K562 (cell line): ENCODE results near the gene LOXL3. TPM values are rescaled to one million over a fixed set of nuclear protein-coding genes. Genes with fewer than 3 reads are reported as not detected.
A peak's percentile ranks its signal among the peaks of the same experiment; 100 is the strongest.

Experiments used
- ATAC-seq: fragments of 200-7000 bp; cut with Tn5 transposase; 3 replicates; pipeline ENCODE4 v1.9.1; 2020; ENCODE audit warnings: moderate library complexity
- BruUV-seq: library from RNA; stranded (reverse); fragments of 400-500 nt; replicated peaks from 2 replicates; lab custom pipeline; 2021; lab: Mats Ljungman, UMichigan
- CTCF ChIA-PET: fragments of 300-600 bp; formaldehyde crosslinking; extraction: SDS; loops from one replicate; lab custom pipeline; 2021; ENCODE audit warnings: low intra/inter-chr PET ratio; lab: Yijun Ruan, JAX
- POLR2A ChIA-PET: fragments of 300-600, 350-650 bp; sonication (Branson Sonifier 250); formaldehyde crosslinking; extraction: SDS; loops from one replicate; lab custom pipeline; 2021; ENCODE audit warnings: antibody characterized with exemption, inconsistent platforms; lab: Yijun Ruan, JAX
- DNase-seq, 4 experiments: peaks; one replicate each; pipeline versions ENCODE4 v3.0.0 to v3.0.0-alpha.2; 2011 to 2018; ENCODE audit warnings: low spot score in 3 of 4, mixed read lengths in 3 of 4; ENCODE audit errors: extremely low read depth in 1 of 4
- FAIRE-seq: peaks from 2 replicates; lab custom pipeline; 2011; peaks lifted over from hg19 to GRCh38; lab: Jason Lieb, UNC
- H2AFZ ChIP-seq: 2 replicates; pipeline ENCODE4 v1.6.0; 2011; ENCODE audit warnings: low read depth, low read length, control low read depth, inconsistent platforms
- H3K27ac ChIP-seq: fragments of 200-600 bp; 3 replicates; pipeline ENCODE4 v1.8.0; 2011; ENCODE audit warnings: low read depth, mild to moderate bottlenecking, control low read depth, inconsistent platforms, low read length, moderate library complexity, mixed read lengths; ENCODE audit errors: extremely low read depth
- H3K27me3 ChIP-seq, 2 experiments: fragments of 300-600 bp in 1 of 2; 2 replicates in 1 of 2; 3 replicates in 1 of 2; pipeline versions ENCODE4 v1.6.0 to v1.8.0; 2011; ENCODE audit warnings: inconsistent platforms in 2 of 2, low read length in 2 of 2, mild to moderate bottlenecking in 1 of 2, mixed read lengths in 1 of 2, moderate library complexity in 1 of 2; ENCODE audit not compliant: control insufficient read depth in 2 of 2, insufficient read depth in 2 of 2
- H3K36me3 ChIP-seq: fragments of 300-600 bp; 3 replicates; pipeline ENCODE4 v1.8.0; 2011; ENCODE audit warnings: mild to moderate bottlenecking, low read length, inconsistent platforms; ENCODE audit not compliant: control insufficient read depth, insufficient read depth
- H3K4me1 ChIP-seq, 2 experiments: fragments of 200-600 bp in 1 of 2; replicated peaks in 1 of 2; 2 replicates in 1 of 2; 3 replicates in 1 of 2; pipeline versions ENCODE4 v1.5.1 to v1.8.0; 2011; ENCODE audit warnings: inconsistent platforms in 2 of 2, low read length in 2 of 2, mild to moderate bottlenecking in 1 of 2, mixed read lengths in 1 of 2, moderate library complexity in 1 of 2; ENCODE audit not compliant: control insufficient read depth in 2 of 2, insufficient read depth in 2 of 2
- H3K4me2 ChIP-seq: 2 replicates; pipeline ENCODE4 v1.6.1; 2011; ENCODE audit warnings: low read length, control low read depth, inconsistent platforms, mixed read lengths; ENCODE audit not compliant: insufficient read depth
- H3K4me3 ChIP-seq: fragments of 200-600 bp; sonication (generic), shearing (Covaris generic); 2 replicates; pipeline ENCODE4 v1.5.1; 2016; ENCODE audit warnings: control low read depth, inconsistent platforms
- H3K79me2 ChIP-seq: fragments of 200-600 bp; 3 replicates; pipeline ENCODE4 v1.8.0; 2011; ENCODE audit warnings: low read length, inconsistent platforms; ENCODE audit not compliant: control insufficient read depth, insufficient read depth
- H3K9ac ChIP-seq, 2 experiments: 2 replicates each; pipeline versions ENCODE4 v1.6.0 to v1.6.1; 2011; ENCODE audit warnings: low read depth in 2 of 2, low read length in 2 of 2, control low read depth in 1 of 2, inconsistent platforms in 1 of 2, mild to moderate bottlenecking in 1 of 2, mixed read lengths in 1 of 2; ENCODE audit not compliant: insufficient read depth in 1 of 2
- H3K9me1 ChIP-seq: one replicate; pipeline ENCODE4 v1.6.0; 2011; ENCODE audit warnings: inconsistent platforms, mild to moderate bottlenecking, low read length, moderate library complexity; ENCODE audit not compliant: control insufficient read depth, insufficient read depth
- H3K9me3 ChIP-seq: replicated peaks from 2 replicates; pipeline ENCODE4 v1.5.1; 2011; ENCODE audit warnings: low read depth, low read length, inconsistent platforms; ENCODE audit not compliant: control insufficient read depth, insufficient read depth
- H4K20me1 ChIP-seq: replicated peaks from 2 replicates; pipeline ENCODE4 v1.6.1; 2011; ENCODE audit warnings: low read length, inconsistent platforms, mixed read lengths; ENCODE audit not compliant: control insufficient read depth, insufficient read depth
- HEY1 ChIP-seq: fragments of 250-450 bp; sonication (Bioruptor Pico); IDR thresholded peaks from 2 replicates; pipeline ENCODE4 v1.5.0; 2020; ENCODE audit warnings: mild to moderate bottlenecking, moderate library complexity, borderline replicate concordance
- KDM5B ChIP-seq: fragments of 200-600 bp; sonication (generic); IDR thresholded peaks from 2 replicates; pipeline ENCODE4 v1.6.1; 2012; ENCODE audit warnings: low read depth, mild to moderate bottlenecking, moderate library complexity, low read length, control low read depth, inconsistent platforms; ENCODE audit not compliant: insufficient replicate concordance
- NONO ChIP-seq, 2 experiments: fragments of 200-400 bp in 1 of 2; fragments of 450-650 bp in 1 of 2; formaldehyde crosslinking in 1 of 2; IDR thresholded peaks; 2 replicates each; pipeline ENCODE4 v1.6.1; 2017; ENCODE audit warnings: low read depth in 2 of 2, mild to moderate bottlenecking in 2 of 2, moderate library complexity in 2 of 2, low read length in 1 of 2
- POLR2G ChIP-seq: fragments of 200-400 bp; formaldehyde crosslinking; IDR thresholded peaks from 2 replicates; pipeline ENCODE4 v1.6.1; 2017; ENCODE audit warnings: low read depth, mild to moderate bottlenecking, antibody characterized with exemption, low read length, moderate library complexity
- RBFOX2 ChIP-seq: fragments of 200-400 bp; formaldehyde crosslinking; IDR thresholded peaks from 2 replicates; pipeline ENCODE4 v1.6.1; 2017; ENCODE audit warnings: low read depth, mild to moderate bottlenecking, low read length, moderate library complexity
- VEZF1 ChIP-seq: fragments of 200-800 bp; sonication (Bioruptor generic); IDR thresholded peaks from 2 replicates; pipeline ENCODE4 v1.6.1; 2017; ENCODE audit warnings: missing genetic modification characterization, missing compliant biosample characterization
- ZNF24 ChIP-seq: fragments of 450-650 bp; IDR thresholded peaks from 2 replicates; pipeline ENCODE4 v1.6.1; 2016
- WGBS: fragments of 100-300 bp; shearing (Covaris generic); methylation state at CpG from one replicate; pipeline ENCODE4 v1.1.6; 2016; ENCODE audit warnings: low coverage, mixed read lengths; ENCODE audit not compliant: insufficient coverage; ENCODE audit errors: missing lambda C conversion rate; 5-methylcytosine and 5-hydroxymethylcytosine counted together
- in situ Hi-C: fragments of 300-500 bp; cut with MboI; formaldehyde crosslinking; loops from 4 replicates; pipeline ENCODE4 v1.15.0; 2018; ENCODE audit warnings: inconsistent platforms, mixed read lengths
- intact Hi-C: fragments of 100-400 bp; cut with micrococcal nuclease; formaldehyde crosslinking; loops from 2 replicates; pipeline ENCODE4 v1.14.2; 2022
- polyA plus RNA-seq, 8 experiments: library from polyadenylated mRNA; depleted of rRNA in 4 of 8; stranded (reverse) in 5 of 8; unstranded in 3 of 8; fragments of >200 nt; fragmentation: Nextera tagmentation in 2 of 8; fragmentation: Illumina TruSeq in 1 of 8; extraction: Ambion mirVana in 2 of 8; extraction: Trizol in 1 of 8; gene quantifications; 2 replicates each; pipeline versions ENCODE4 v1.2.1 to v1.2.3, GENCODE V29; 2011 to 2014; ENCODE audit warnings: inconsistent platforms in 1 of 8, missing spikeins in 1 of 8
- total RNA-seq, 7 experiments: library from RNA; depleted of rRNA in 6 of 7; stranded (reverse); fragments of >200 nt in 6 of 7; fragmentation: Illumina TruSeq in 2 of 7; extraction: Trizol in 2 of 7; gene quantifications; 2 replicates each; pipeline versions ENCODE4 v1.2.1 to v1.2.3, GENCODE V29; 2011 to 2021; ENCODE audit warnings: low replicate concordance in 1 of 7
- TF ChIP-seq, protein P1 (sequence below): IDR thresholded peaks from 3 replicates; pipeline ENCODE4 v1.6.1; 2011; ENCODE audit warnings: borderline replicate concordance, mild to moderate bottlenecking, moderate library complexity; ENCODE audit not compliant: insufficient read length; ENCODE audit errors: extremely low read depth

LOXL3 gene
- total and polyA plus RNA-seq, 9 of the 15 experiments (the other 6 are each of a cell fraction or from before 2014, with no cell fraction given): 0.22 to 0.99 (median 0.31) TPM

DNA sequence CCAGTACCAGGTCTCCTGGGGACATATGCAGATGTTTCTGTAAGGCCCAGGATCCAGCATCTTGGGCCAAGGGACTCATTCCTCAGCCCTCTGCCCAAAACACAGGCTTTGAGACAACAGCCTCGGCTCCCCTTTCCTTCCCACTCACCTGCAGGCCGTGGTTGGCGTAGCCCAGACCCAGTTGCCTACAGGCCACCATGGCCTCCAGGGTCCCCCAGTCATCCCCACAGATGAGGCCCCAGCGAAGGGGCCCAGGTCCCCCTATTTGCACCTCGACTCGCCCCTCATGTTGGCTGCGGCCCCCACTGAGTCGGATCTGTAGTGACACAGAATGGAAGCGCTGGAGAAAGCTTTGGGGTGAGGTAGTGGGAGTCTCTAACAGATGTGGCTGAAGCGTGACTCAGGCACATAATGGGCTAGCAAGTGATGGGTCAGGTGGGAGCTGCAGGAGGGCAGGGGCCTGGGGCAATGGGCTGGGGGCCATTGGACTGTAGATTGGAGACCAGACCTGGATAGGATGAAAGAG is 18.2 kb downstream of the LOXL3 start:
- in situ Hi-C loops: no loop called here
- no peaks in the 10 kb centered on the region for H4K20me1 ChIP-seq
- intact Hi-C loops: no loop called here
- peaks cover 19 to 29% of the 10 kb centered on the region in 2 experiments; a peak in 4 of 5 replicates for H3K4me1 ChIP-seq
- H3K27ac ChIP-seq: no peak overlapping the region
- H3K27me3 ChIP-seq: no peaks in the 10 kb centered on the region
- peaks cover 16% of the 10 kb centered on the region for H3K79me2 ChIP-seq
- H3K4me2 ChIP-seq: no peak overlapping the region
- no peak overlapping the region for H2AFZ ChIP-seq
- H3K9me3 ChIP-seq: no peaks in the 10 kb centered on the region
- FAIRE-seq: no peak
- WGBS: 52% methylated on average over 10 of the region's 10 CpGs
- DNase-seq: no peak
- BruUV-seq: no TSS peak
- H3K36me3 ChIP-seq: peaks cover 31% of the 10 kb centered on the region
- no peak overlapping the region for H3K9ac ChIP-seq
- peaks cover 3% of the 10 kb centered on the region for H3K9me1 ChIP-seq
- TF ChIP-seq NONO (IDR thresholded peaks at IDR 0.05; ENCODE audit: low read depth in 2 of 2, low read length in 1 of 2) (no peak), POLR2G (peak; percentile 53)
- TF ChIP-seq, all 486 proteins: peak for 1
- ChIA-PET POLR2A (interaction anchor here (0.6 kb wide), 1 partner anchor 22 kb away, joined by 3 read pairs; no protein-coding TSS in a partner anchor), CTCF (interaction anchor here (0.6 kb wide), 1 partner anchor 57 kb away, joined by 3 read pairs; no protein-coding TSS in a partner anchor)
- ATAC-seq: no peak
- no peak overlapping the region for H3K4me3 ChIP-seq

GRCh38 chr2:74534411-74534810 is 19.3 kb downstream of the LOXL3 start:
- H3K27me3 ChIP-seq: no peaks in the 10 kb centered on the region
- 77% methylated on average over 12 of the region's 12 CpGs for WGBS
- H3K4me1 ChIP-seq: peaks cover 19 to 32% of the 10 kb centered on the region in 2 experiments; a peak in 4 of 5 replicates
- peaks cover 3% of the 10 kb centered on the region for H3K9me1 ChIP-seq
- CTCF ChIA-PET: no interaction called here
- no TSS peak for BruUV-seq
- H3K9ac ChIP-seq: peak overlapping the region in 1 of 2 experiments; percentile 28; a peak in 1 of 4 replicates
- H3K4me3 ChIP-seq: no peak overlapping the region
- H3K27ac ChIP-seq: no peak overlapping the region
- H2AFZ ChIP-seq: no peak overlapping the region
- no peak for FAIRE-seq
- POLR2A ChIA-PET: interaction anchor here (3.7 kb wide), 1 partner anchor 12 kb away, joined by 17 read pairs; no protein-coding TSS in a partner anchor
- no peak overlapping the region for H3K4me2 ChIP-seq
- intact Hi-C loops: loop anchor here (5.0 kb wide), 2 partner anchors 53 to 282 kb away; no protein-coding TSS in a partner anchor
- no peaks in the 10 kb centered on the region for H3K9me3 ChIP-seq
- H3K36me3 ChIP-seq: peaks cover 31% of the 10 kb centered on the region
- H4K20me1 ChIP-seq: no peaks in the 10 kb centered on the region
- TF ChIP-seq RBFOX2: peak; percentile 26; the same call in 1 of the 2 replicates
- TF ChIP-seq KDM5B: peak; percentile 38
- no peak for TF ChIP-seq ZNF24
- TF ChIP-seq, protein P1, sequence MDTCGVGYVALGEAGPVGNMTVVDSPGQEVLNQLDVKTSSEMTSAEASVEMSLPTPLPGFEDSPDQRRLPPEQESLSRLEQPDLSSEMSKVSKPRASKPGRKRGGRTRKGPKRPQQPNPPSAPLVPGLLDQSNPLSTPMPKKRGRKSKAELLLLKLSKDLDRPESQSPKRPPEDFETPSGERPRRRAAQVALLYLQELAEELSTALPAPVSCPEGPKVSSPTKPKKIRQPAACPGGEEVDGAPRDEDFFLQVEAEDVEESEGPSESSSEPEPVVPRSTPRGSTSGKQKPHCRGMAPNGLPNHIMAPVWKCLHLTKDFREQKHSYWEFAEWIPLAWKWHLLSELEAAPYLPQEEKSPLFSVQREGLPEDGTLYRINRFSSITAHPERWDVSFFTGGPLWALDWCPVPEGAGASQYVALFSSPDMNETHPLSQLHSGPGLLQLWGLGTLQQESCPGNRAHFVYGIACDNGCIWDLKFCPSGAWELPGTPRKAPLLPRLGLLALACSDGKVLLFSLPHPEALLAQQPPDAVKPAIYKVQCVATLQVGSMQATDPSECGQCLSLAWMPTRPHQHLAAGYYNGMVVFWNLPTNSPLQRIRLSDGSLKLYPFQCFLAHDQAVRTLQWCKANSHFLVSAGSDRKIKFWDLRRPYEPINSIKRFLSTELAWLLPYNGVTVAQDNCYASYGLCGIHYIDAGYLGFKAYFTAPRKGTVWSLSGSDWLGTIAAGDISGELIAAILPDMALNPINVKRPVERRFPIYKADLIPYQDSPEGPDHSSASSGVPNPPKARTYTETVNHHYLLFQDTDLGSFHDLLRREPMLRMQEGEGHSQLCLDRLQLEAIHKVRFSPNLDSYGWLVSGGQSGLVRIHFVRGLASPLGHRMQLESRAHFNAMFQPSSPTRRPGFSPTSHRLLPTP: no peak
- TF ChIP-seq HEY1 (CRISPR knock-in tag): no peak
- TF ChIP-seq POLR2G: peak; percentile 61
- no peak for TF ChIP-seq VEZF1 (CRISPR knock-in tag)
- peaks cover 25% of the 10 kb centered on the region for H3K79me2 ChIP-seq
- no peak for DNase-seq
- ATAC-seq: no peak
- in situ Hi-C loops: no loop called here
